ENCODE measurements around the gene LSM3.

The LSM3 gene

GRCh38 chr3:14240366-14240765 lies 61.7 kb downstream of the LSM3 start:
- H3K9me3 ChIP-seq (ENCODE audit: control insufficient read depth, low read length): no peaks in the 10 kb centered on the region
- no peak overlapping the region for H3K9ac ChIP-seq (ENCODE audit: low read length)
- H3K36me3 ChIP-seq (ENCODE audit: control insufficient read depth in 1 of 2, insufficient read depth in 2 of 2, low read depth in 1 of 2, low read length in 2 of 2): no peaks in the 10 kb centered on the region
- H3K14ac ChIP-seq (ENCODE audit: low read length in 2 of 2): no peak overlapping the region
- no peak overlapping the region for H2AFZ ChIP-seq (ENCODE audit: low read depth, low read length)
- H2AK5ac ChIP-seq (ENCODE audit: low read length, severe bottlenecking): no peak overlapping the region
- no peak overlapping the region for H3K27ac ChIP-seq (ENCODE audit: low read length, poor library complexity, severe bottlenecking)
- H3K4me3 ChIP-seq (ENCODE audit: insufficient read depth in 1 of 2, low read depth in 1 of 2, low read length in 2 of 2): no peak overlapping the region
- H2BK15ac ChIP-seq (ENCODE audit: low read depth, poor library complexity, severe bottlenecking): no peak overlapping the region
- no peak overlapping the region for H3K4me2 ChIP-seq (ENCODE audit: low read length, poor library complexity, severe bottlenecking)
- H4K91ac ChIP-seq (ENCODE audit: low read length): no peak overlapping the region
- H4K8ac ChIP-seq (ENCODE audit: low read length): no peak overlapping the region
- no peak overlapping the region for H2BK12ac ChIP-seq (ENCODE audit: low read length in 2 of 2)
- no peaks in the 10 kb centered on the region for H3K79me1 ChIP-seq (replicated peaks; ENCODE audit: low read length, poor library complexity, severe bottlenecking)
- no peak overlapping the region for H3K23ac ChIP-seq (ENCODE audit: low read length in 2 of 2)
- H3K27me3 ChIP-seq (ENCODE audit: control insufficient read depth in 1 of 2, insufficient read depth in 1 of 2, low read length in 2 of 2): peaks cover 0 to 33% of the 10 kb centered on the region in 2 experiments
- H2BK120ac ChIP-seq (ENCODE audit: low read depth, low read length): no peak overlapping the region
- no peak for DNase-seq
- no peak overlapping the region for H3K18ac ChIP-seq (ENCODE audit: low read depth in 1 of 2, low read length in 2 of 2)
- no peak overlapping the region for H2BK5ac ChIP-seq (ENCODE audit: low read depth, low read length, poor library complexity, severe bottlenecking)
- 76% methylated on average over 3 of the region's 4 CpGs for WGBS
- no peaks in the 10 kb centered on the region for H3K4me1 ChIP-seq (ENCODE audit: control insufficient read depth, insufficient read depth, low read depth, low read length)
- no peak overlapping the region for H3K4ac ChIP-seq (ENCODE audit: low read depth in 1 of 2, low read length in 2 of 2)

- H3K23ac ChIP-seq (ENCODE audit: low read length in 2 of 2): no peak overlapping the region
- H4K91ac ChIP-seq (ENCODE audit: low read length): no peak overlapping the region
- H3K4me3 ChIP-seq (ENCODE audit: insufficient read depth in 1 of 2, low read depth in 1 of 2, low read length in 2 of 2): no peak overlapping the region
- H2AK5ac ChIP-seq (ENCODE audit: low read length, severe bottlenecking): no peak overlapping the region
- no peaks in the 10 kb centered on the region for H3K79me1 ChIP-seq (replicated peaks; ENCODE audit: low read length, poor library complexity, severe bottlenecking)
- H3K27ac ChIP-seq (ENCODE audit: low read length, poor library complexity, severe bottlenecking): no peak overlapping the region
- no peak overlapping the region for H3K18ac ChIP-seq (ENCODE audit: low read depth in 1 of 2, low read length in 2 of 2)
- H3K4me1 ChIP-seq (ENCODE audit: control insufficient read depth, insufficient read depth, low read depth, low read length): peaks cover 4% of the 10 kb centered on the region
- H4K8ac ChIP-seq (ENCODE audit: low read length): no peak overlapping the region
- no peaks in the 10 kb centered on the region for H3K36me3 ChIP-seq (ENCODE audit: control insufficient read depth in 1 of 2, insufficient read depth in 2 of 2, low read depth in 1 of 2, low read length in 2 of 2)
- no peak overlapping the region for H2BK5ac ChIP-seq (ENCODE audit: low read depth, low read length, poor library complexity, severe bottlenecking)
- H2BK15ac ChIP-seq (ENCODE audit: low read depth, poor library complexity, severe bottlenecking): no peak overlapping the region
- no peak overlapping the region for H2BK120ac ChIP-seq (ENCODE audit: low read depth, low read length)
- H3K14ac ChIP-seq (ENCODE audit: low read length in 2 of 2): no peak overlapping the region
- no peak overlapping the region for H2AFZ ChIP-seq (ENCODE audit: low read depth, low read length)
- no peak overlapping the region for H3K4me2 ChIP-seq (ENCODE audit: low read length, poor library complexity, severe bottlenecking)
- H2BK12ac ChIP-seq (ENCODE audit: low read length in 2 of 2): no peak overlapping the region
- no peaks in the 10 kb centered on the region for H3K9me3 ChIP-seq (ENCODE audit: control insufficient read depth, low read length)
- WGBS: 95% methylated on average over 3 of the region's 3 CpGs
- no peak overlapping the region for H3K4ac ChIP-seq (ENCODE audit: low read depth in 1 of 2, low read length in 2 of 2)
- peaks cover 0 to 29% of the 10 kb centered on the region in 2 experiments for H3K27me3 ChIP-seq (ENCODE audit: control insufficient read depth in 1 of 2, insufficient read depth in 1 of 2, low read length in 2 of 2)
- H3K9ac ChIP-seq (ENCODE audit: low read length): no peak overlapping the region
- DNase-seq: no peak
Measured at GRCh38 chr3:14241716-14242115, 63.1 kb downstream of the LSM3 start.

DNA sequence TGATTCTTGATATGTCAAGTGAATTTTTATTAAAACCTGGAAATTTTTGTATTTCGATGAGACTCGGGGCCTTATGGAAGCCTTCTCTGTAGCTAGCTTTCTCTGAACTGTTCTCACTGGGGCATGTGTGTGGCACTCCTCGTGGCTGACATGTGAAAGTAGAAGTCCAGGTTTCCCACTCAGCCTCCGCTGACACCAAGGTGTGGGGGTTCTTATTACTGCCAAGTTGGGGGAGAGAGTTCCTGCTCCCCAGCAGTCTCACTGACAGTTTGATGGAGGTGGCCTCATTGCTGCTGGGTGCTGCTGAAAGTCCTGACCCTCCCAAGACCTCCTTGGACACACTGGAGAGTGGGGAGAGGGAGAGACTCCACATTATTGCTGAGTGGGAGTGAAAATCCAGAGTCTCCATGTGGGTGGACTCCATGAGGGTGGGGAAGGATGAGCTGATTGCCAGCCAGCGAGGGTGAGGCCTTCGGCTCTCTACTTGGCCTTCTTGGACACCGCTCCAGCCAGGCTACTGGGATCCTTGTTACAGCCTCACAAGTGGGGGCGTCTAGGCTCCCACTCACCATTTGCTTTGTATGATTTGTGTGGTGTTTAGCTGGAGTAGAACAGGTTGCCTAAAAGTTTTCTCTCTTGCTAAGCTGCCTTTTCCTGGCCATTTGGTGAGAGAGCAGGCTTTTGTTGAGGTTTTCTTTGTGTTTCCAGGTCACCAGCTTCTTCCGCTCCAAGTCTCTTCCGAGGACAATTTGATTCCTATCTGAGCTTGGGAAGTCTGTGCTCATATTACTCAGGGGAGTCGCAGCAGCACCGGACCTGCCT lies 64.1 kb downstream of the LSM3 start:
- no peak overlapping the region for H3K14ac ChIP-seq (ENCODE audit: low read length in 2 of 2)
- peak overlapping the region in 1 of 2 experiments; percentile 15 for H2BK12ac ChIP-seq (ENCODE audit: low read length in 2 of 2)
- H4K8ac ChIP-seq (ENCODE audit: low read length): no peak overlapping the region
- peaks cover 0 to 29% of the 10 kb centered on the region in 2 experiments for H3K27me3 ChIP-seq (ENCODE audit: control insufficient read depth in 1 of 2, insufficient read depth in 1 of 2, low read length in 2 of 2)
- H3K4me3 ChIP-seq (ENCODE audit: insufficient read depth in 1 of 2, low read depth in 1 of 2, low read length in 2 of 2): no peak overlapping the region
- no peak overlapping the region for H3K9ac ChIP-seq (ENCODE audit: low read length)
- H2BK120ac ChIP-seq (ENCODE audit: low read depth, low read length): no peak overlapping the region
- no peak for DNase-seq
- WGBS: 92% methylated on average over 12 of the region's 12 CpGs
- H3K36me3 ChIP-seq (ENCODE audit: control insufficient read depth in 1 of 2, insufficient read depth in 2 of 2, low read depth in 1 of 2, low read length in 2 of 2): no peaks in the 10 kb centered on the region
- H2BK5ac ChIP-seq (ENCODE audit: low read depth, low read length, poor library complexity, severe bottlenecking): no peak overlapping the region
- peak overlapping the region; percentile 34 for H2BK15ac ChIP-seq (ENCODE audit: low read depth, poor library complexity, severe bottlenecking)
- no peaks in the 10 kb centered on the region for H3K9me3 ChIP-seq (ENCODE audit: control insufficient read depth, low read length)
- no peaks in the 10 kb centered on the region for H3K79me1 ChIP-seq (replicated peaks; ENCODE audit: low read length, poor library complexity, severe bottlenecking)
- no peak overlapping the region for H3K23ac ChIP-seq (ENCODE audit: low read length in 2 of 2)
- H3K4me1 ChIP-seq (ENCODE audit: control insufficient read depth, insufficient read depth, low read depth, low read length): peaks cover 4% of the 10 kb centered on the region
- peak overlapping the region; percentile 38 for H2AK5ac ChIP-seq (ENCODE audit: low read length, severe bottlenecking)
- H3K27ac ChIP-seq (ENCODE audit: low read length, poor library complexity, severe bottlenecking): no peak overlapping the region
- H3K18ac ChIP-seq (ENCODE audit: low read depth in 1 of 2, low read length in 2 of 2): no peak overlapping the region
- H4K91ac ChIP-seq (ENCODE audit: low read length): peak overlapping the region; percentile 4
- H3K4me2 ChIP-seq (ENCODE audit: low read length, poor library complexity, severe bottlenecking): no peak overlapping the region
- H2AFZ ChIP-seq (ENCODE audit: low read depth, low read length): no peak overlapping the region
- no peak overlapping the region for H3K4ac ChIP-seq (ENCODE audit: low read depth in 1 of 2, low read length in 2 of 2)

GRCh38 chr3:14243782-14244181 lies 65.2 kb downstream of the LSM3 start:
- Histone ChIP-seq H4K8ac (ENCODE audit: low read length) (no peak overlapping the region), H3K9ac (ENCODE audit: low read length) (no peak overlapping the region), H3K79me1 (replicated peaks; ENCODE audit: low read length, poor library complexity, severe bottlenecking) (no peaks in the 10 kb centered on the region), H3K4me3 (ENCODE audit: insufficient read depth in 1 of 2, low read depth in 1 of 2, low read length in 2 of 2) (no peak overlapping the region), H3K14ac (ENCODE audit: low read length in 2 of 2) (peak overlapping the region in 1 of 2 experiments; percentile 11), H3K4ac (ENCODE audit: low read depth in 1 of 2, low read length in 2 of 2) (no peak overlapping the region), H4K91ac (ENCODE audit: low read length) (no peak overlapping the region), H2AK5ac (ENCODE audit: low read length, severe bottlenecking) (no peak overlapping the region), H3K4me1 (ENCODE audit: control insufficient read depth, insufficient read depth, low read depth, low read length) (peaks cover 4% of the 10 kb centered on the region), H2BK120ac (ENCODE audit: low read depth, low read length) (no peak overlapping the region), H3K36me3 (ENCODE audit: control insufficient read depth in 1 of 2, insufficient read depth in 2 of 2, low read depth in 1 of 2, low read length in 2 of 2) (no peaks in the 10 kb centered on the region), H2AFZ (ENCODE audit: low read depth, low read length) (no peak overlapping the region), H3K18ac (ENCODE audit: low read depth in 1 of 2, low read length in 2 of 2) (no peak overlapping the region), H3K4me2 (ENCODE audit: low read length, poor library complexity, severe bottlenecking) (no peak overlapping the region), H2BK12ac (ENCODE audit: low read length in 2 of 2) (peak overlapping the region in 1 of 2 experiments; percentile 15), H3K27me3 (ENCODE audit: control insufficient read depth in 1 of 2, insufficient read depth in 1 of 2, low read length in 2 of 2) (peaks cover 0 to 29% of the 10 kb centered on the region in 2 experiments), H3K27ac (ENCODE audit: low read length, poor library complexity, severe bottlenecking) (no peak overlapping the region), H2BK5ac (ENCODE audit: low read depth, low read length, poor library complexity, severe bottlenecking) (no peak overlapping the region), H2BK15ac (ENCODE audit: low read depth, poor library complexity, severe bottlenecking) (no peak overlapping the region), H3K23ac (ENCODE audit: low read length in 2 of 2) (no peak overlapping the region), H3K9me3 (ENCODE audit: control insufficient read depth, low read length) (no peaks in the 10 kb centered on the region)
- 97% methylated on average over 5 of the region's 5 CpGs for WGBS
- DNase-seq: no peak
